ENCODE data around the gene ZBTB16.
A peak's percentile ranks its signal among the peaks of the same experiment; 100 is the strongest.

ZBTB16 gene

DNA sequence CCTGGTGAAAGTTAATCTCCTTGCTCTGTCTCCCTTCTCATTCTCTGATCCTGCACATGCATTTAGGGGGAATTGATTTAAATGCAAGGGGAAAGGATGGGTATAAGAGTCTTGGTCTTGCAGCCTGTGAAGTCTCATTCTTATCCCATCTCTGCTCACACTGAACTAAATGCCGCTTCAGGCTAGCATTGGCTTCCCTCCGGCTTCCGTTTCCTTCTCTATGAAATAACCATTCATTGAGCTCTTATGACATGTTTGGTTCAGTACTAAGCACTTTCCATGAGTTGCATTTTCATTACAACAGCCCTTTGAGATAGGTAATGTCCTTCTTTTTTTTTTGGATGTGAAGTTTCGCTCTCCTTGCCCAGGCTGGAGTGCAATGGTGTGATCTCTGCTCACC, 5.6 kb downstream of the ZBTB16 start:
- no peak for DNase-seq (ENCODE audit: low read depth)

DNA sequence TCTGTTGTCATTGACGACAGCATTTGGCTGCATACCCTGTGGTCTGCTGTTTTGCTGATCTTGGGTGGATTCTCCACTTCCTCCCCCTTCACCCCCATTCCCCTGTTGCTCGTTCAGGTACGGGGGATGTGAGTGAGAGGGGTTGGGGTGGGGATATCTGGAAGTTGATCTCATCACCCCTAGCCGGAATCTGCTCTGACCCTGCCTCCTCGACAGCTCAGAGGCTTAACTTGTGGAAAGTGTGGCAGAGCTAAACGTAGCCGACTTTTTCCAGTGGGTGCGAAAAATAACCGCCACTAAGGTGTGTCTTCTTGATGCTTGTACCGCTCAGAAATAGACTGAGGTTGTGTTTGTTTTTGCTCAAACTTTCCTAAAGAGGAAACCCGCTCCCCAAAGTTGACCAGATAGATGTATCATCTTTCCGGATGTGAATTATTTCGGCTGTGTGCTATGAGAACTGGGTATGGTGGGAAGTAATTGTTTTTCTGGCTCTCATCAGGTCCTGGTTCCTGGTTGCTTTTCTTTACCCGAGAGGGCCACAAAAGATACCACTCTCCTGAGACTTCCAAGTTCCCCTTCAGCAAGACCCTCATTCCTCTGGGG, 6.6 kb downstream of the ZBTB16 start:
- DNase-seq (ENCODE audit: low read depth): no peak

DNA sequence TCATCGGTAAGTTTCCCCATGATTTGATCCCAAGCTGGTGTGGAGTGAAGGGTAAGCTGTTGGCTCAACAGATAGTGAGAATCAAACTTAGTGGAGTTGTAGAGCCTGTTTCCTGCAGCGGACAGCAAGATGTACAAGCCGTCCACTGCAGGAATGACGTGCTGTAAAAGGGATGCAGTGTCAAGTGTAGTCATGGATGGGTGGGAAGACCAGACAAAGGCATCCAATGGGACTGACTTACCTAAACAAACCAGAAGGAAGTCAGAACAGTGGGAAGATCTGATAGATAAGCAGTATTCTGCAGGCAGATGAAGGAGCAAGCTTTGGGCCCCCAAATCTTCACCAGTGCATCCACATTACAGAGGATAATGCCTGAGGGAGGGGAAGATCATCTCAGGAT, 8.8 kb downstream of the ZBTB16 start:
- DNase-seq (ENCODE audit: low read depth): no peak

DNA sequence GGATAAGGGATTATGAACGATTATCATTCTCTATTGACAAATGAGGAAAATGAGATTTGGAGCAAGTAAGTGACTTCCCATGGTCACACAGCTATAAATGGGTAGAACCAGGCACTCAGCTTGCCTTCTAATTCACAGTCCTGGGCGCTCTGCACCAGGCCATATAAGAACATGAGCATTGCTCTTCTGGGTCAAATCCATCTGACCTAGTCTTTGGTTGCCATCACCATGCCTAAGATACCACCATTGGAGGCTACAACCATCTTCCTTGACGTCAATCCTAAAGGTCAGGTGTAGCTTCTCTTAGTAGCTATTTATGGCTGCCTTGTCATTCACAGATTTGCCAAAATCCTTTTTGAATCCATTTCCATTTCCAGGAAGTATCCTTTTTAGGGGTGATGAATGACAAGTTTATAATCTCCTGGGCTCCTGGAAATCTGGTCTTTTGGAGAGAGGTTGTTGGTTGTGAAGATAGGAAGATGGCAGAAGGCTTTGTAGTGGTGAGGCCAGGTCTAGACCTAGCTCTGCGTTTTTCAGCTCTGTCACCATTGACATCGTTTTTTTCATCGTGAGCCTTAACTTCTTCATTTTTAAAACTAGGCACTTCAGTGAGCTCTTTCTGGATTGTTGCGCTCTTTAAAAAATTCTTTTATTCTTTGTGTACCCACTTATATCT, 11.1 kb downstream of the ZBTB16 start:
- DNase-seq (ENCODE audit: low read depth): no peak

DNA sequence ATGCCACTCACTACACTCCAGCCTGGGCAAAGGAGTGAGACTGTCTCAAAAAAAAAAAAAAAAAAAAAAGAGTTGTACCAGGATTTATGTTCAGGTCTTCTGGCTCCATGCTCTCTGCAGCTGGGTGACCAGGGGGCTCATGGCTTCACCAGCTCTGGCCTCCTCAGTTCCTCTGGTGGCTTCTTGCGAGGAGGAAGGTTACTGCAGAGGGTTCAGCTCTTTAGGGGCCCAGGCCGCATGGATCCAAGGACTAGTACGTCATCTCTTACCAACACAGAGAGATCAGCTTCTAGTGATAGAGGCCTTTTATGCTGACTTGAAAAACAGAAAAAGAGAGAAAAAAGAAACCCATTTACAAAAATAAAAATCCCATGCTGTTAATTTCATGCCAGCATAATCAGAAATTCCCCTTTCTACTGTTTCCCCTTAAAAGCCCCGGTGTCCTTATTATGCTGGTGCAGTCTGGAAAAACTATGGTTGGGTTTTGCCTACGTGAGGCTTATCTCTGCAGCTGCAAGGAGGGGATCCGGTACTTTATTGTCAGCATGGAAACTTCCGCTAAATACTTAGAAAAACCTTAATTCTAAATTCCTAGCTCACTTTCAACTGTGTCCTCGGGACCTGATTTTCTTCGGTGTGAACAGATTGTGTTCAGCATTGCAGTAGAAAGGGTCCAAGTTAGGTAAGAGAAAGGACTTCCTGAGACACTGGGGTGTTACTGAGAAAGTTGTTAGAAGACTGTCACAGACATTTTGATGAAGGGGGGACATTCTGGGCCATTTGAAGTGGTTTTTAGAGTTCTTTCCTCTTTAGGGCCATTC, 13.7 kb downstream of the ZBTB16 start:
- no peak for DNase-seq (ENCODE audit: low read depth)

DNA sequence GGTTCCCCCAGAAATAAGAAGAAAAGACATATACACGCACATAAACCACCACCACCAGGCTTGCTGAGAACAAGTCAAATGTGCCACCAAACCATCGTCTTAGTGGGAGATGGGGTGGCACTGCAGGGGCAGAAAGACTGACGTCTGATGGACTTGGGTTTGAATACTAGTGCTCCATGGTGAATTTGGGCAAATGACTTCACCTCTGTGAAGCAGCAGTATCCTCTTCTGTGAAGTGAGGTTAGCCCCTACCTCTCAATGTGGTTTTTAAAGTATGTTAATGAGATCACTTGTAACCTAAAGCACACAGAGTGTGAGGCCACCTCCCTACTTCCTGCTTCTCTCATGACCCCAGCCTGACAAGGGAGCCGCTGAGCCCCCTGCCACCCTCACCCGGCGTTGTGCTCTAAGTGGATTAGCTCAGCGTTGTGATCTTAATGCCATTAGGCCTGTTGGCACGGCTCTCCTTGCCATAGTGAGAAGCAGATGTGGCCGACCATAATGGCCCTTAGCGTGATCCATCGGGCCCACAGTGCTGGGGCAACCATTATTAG, 14.4 kb downstream of the ZBTB16 start:
- no peak for DNase-seq (ENCODE audit: low read depth)

DNA sequence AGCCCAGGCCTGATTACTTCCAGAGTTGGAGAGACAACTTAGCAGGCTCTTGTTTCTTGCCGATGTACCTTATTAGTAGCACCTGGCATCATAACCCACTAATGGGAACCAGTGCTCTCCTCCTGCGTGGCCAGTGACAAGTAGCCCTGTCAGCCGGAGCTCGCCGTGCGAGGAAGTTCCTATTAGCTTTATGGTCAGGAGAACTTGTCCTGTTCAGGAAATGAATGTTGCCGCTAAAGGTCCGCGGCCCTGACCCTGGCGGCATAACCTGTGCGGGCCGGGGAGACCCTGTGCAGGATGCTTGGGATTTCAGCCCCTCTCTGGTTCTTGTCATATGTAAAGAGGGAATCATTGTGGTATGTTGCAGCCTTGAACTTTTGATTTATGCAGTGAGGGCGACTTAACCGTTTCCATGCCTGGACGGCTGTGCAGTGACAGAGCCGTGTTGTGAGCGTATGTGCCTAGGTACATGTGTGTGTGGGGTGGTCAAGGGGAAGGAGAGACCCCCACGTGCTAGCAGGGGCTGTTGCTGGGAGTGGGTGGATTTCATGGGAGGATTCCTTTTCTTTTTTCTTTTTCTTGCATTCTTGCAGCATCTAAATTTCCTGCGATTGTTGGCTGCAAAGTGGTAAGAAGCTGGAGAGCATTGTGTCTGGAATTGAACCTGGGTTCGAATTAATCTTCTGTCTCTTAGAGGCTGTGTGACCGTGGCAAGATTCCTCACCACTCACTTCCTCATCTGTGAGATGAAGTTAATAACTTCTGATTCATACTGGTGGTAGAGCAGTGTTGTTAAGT, 15.2 kb downstream of the ZBTB16 start:
- no peak for DNase-seq (ENCODE audit: low read depth)

DNA sequence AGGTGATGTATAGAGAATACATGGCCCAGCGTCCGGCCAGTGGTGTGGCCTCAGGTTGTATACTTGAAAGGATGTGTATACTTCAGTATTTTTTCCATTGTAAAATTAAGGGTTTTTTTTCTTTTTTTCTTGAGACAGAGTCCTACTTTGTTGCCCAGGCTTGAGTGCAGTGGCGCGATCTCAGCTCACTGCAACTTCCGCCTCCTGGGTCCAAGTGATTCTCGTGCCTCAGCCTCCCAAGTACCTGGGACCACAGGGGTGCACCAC, 15.8 kb downstream of the ZBTB16 start:
- DNase-seq (ENCODE audit: low read depth): no peak

DNA sequence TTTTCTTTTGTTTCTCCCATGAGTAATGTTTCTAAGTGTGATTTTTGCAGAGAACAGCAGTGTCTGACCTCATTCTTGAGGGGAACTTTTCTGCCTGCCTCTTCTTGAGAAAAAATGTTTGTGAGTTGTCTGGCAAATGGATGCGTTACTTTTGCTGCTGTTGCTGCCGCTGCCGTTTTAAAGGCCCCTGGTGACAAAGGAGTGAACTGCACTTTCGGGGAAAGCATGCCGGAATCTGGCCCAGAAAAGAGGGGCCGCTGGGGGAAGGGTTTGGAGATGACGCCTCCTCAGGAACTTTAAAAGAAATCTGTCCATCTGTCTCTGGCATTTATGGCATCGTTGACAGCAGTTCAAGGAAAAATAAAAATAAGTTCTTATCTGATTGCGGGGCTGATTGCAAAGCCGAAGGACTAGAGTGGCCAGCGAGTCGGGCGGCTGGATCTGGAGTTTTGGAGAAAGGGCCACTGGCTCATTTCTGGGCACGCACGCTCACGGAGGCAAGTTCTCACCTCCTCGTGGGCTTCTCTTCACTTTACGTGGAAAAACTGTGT, 16.5 kb downstream of the ZBTB16 start:
- DNase-seq (ENCODE audit: low read depth): peak; percentile 32

DNA sequence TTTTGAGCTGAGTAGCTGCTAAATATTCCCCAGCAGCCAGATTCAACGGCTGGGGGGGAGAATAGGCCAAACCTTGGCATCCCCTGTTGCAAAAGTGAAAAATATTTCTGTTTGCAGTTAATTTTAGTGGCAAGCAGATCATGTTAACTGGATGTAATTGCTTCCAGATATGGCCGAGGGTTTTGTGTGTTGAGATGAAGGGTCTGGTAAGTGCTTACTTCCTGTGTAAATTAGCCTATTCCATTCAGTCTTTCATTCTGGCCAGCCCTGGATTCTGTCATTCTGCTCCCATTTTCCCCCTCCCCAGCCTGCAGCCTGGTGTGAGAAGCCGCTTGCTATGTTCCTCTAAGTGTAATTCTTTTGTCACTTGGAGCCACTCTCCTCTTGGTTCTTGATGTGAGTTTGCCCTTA, 17.4 kb downstream of the ZBTB16 start:
- DNase-seq (ENCODE audit: low read depth): no peak

DNA sequence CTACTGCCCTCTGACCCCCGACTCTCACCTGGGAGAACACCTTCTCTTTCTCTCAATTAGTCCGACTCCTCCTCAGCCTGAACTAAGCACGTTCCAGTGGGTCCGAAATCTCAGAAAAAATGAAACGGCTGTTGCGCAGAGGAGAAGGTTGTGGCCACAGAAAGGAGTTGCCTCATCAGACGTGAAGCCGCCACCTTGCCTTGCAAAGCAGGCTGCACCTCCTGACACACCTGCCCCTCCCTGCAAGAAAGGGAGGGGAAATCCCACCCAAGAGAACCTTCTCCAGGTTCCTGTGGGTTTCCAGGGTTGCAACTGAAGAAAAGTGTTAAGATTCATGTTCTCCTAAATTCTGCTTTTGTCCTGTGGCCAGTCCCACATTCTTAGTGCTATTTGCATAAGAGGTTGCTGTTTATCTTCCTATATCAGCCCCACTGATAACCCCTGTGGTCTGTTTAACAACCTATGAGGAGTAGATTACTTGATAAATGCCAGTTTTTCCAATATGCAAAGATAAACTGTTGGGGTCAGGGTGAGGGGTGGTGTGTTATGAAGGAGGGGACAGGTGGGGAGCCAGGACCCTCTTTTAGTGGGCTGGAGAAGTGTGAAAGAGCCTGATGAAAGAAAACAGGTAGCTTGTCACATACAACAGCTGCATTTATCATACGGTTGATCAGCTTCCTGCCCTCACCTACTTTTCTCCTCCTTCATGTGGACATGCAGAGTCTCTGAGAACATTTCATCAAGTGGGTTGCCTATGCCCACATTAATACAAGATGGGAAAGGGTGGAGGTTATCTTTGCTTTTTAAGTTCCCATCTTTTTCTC, 18.2 kb downstream of the ZBTB16 start:
- DNase-seq (ENCODE audit: low read depth): no peak

DNA sequence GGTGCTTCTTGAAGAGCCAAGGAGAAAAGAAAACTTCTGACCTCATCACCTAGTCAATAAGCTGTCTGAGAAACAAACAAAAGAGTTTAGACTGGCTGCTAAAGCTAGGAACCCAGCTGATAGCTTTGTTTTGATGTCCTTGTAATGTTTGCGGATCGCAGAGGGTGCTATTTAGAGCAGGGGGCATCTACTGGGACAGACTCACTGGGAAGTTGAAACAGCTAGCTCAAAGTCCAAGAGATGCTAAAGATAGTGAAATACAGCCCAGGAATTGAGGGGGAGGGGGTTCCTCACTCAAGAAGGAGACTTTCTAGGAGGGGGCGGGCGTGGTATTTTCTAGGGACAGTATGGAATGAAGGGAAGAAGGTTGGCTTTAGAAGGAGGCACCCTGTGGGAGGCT, 18.9 kb downstream of the ZBTB16 start:
- DNase-seq (ENCODE audit: low read depth): no peak

DNA sequence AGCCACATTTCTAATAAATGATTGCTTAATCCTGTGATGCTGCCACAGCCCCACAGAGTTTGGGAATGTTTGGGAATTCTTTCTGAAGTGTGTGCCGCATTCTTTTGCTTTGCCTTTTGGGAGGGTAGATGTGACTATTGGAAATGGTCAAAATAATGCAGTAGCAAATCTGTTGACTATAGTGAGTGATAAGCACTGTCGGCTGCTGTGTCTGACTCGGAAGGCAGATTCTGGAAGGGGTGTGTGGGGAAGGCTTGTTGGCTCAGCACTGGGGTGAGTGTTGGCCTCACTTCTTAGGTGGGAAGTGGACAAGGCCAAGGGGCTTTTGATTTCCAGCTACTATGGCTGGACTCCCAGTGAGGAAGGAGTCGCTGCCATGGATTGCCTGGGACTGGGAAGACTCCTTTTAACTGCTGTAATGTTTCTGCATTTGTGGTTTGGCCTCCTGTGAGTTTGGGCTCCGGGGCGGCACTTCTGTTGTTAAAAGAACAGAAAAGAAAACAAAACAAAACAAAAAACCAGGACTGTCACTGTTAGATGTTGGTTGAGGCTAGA, 20.1 kb downstream of the ZBTB16 start:
- no peak for DNase-seq (ENCODE audit: low read depth)

DNA sequence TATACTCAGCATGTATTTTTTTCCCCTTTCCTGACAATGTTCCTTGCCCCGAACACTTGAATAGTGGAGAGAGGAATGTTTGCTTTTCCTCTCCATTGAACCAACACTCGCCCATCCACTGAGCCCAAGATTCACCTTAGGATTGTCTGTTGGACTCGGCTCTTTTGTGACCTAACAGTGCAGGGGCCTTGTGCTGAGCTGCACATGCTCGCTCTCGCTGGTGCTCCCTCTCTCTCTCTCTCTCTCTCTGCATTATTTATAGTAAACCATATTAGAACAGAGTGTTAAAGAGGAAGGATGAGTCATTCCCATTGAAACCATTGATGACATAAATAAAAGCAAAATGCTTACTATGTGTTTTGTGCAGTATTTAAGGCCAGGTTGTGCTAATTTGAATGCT, 20.7 kb downstream of the ZBTB16 start:
- DNase-seq (ENCODE audit: low read depth): no peak

DNA sequence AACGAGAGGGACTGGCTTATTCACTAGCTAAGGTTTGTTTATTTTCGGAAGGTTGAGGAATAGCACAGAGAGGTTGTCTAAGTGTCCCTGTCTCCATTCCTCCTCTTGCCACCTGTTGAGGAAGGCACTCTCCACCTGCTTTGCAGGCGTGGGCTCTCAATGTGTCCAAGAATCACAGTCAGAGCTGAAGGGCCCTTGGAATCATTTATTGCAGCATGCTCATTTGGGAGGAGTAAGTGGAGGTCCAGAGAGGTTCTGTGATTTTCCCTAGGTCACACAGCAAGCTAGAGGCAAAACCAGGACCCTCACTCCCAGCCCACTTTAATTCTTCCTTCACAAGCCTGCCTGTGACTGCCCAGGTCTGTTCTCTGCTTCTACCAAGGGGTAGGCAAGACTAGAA, 21.3 kb downstream of the ZBTB16 start:
- DNase-seq (ENCODE audit: low read depth): no peak

DNA sequence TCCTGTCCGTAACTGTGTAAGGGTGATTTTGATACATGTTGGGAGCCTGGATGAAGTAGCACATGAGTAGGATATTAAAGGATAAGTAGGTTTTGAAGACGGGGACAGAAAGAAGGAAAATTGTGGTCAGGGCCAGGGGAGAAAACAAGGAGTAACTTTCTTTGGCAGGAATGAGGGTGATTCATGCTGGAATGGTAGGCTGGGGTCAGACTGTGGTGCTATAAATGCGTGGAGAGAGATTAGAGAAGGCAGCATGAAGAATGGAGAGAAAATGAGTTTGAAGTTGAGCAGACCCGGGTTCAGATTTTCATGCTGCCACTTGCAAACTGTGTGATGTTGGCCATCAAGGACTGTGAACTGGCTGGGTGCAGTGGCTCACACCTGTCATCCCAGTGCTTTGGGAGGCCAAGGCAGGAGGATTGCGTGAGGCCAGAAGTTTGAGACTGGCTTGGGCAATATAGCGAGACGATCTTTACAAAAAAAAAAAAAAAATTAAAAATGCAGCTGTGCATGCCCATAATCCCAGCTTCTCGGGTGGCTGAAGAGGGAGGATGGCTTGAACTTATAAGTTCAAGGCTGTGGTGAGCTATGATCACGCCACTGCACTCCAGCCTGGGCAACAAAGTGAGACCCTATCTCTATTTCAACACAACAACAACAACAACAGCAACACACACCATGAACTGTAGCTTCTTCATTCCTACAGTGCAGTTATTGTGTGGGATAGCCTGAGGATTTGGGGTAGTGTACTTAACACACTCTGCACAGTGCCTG, 22.3 kb downstream of the ZBTB16 start:
- no peak for DNase-seq (ENCODE audit: low read depth)

DNA sequence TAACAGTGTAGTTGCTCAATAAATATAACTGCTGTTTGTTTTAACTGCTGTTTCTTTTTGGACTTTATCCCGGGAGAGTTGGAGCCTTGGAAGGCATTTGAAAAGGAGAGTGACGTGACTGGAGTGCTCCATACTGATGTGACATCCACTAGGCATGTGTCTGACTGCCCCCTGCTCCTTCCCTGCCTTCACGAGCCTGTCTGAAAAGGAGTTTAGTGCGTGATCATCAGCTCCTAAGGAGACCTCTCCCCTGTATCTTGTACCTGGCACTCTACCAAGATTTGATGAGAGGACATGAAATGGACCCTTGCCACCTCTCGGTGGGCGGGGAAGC, 22.9 kb downstream of the ZBTB16 start:
- DNase-seq (ENCODE audit: low read depth): no peak

DNA sequence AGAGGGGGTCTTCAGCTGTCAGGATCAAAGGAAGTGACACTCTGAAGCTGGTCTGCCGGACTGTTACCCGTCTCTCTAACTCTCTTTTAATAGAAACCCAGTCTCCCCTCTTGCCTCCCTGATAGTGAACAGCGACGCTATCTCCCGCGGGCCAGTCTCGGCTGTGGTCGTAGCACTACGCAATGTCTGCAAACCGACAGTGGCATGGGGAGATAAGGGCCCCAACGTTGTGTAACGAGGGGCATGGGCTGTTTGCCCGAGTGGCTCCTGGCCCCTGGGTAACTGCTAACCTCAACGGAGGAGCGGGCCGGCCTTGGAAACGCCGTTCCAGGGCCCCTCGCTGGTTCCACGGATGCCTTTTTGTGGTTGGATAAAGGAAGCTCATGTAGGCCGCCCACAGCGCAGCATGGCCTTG, 23.3 kb downstream of the ZBTB16 start:
- no peak for DNase-seq (ENCODE audit: low read depth)

DNA sequence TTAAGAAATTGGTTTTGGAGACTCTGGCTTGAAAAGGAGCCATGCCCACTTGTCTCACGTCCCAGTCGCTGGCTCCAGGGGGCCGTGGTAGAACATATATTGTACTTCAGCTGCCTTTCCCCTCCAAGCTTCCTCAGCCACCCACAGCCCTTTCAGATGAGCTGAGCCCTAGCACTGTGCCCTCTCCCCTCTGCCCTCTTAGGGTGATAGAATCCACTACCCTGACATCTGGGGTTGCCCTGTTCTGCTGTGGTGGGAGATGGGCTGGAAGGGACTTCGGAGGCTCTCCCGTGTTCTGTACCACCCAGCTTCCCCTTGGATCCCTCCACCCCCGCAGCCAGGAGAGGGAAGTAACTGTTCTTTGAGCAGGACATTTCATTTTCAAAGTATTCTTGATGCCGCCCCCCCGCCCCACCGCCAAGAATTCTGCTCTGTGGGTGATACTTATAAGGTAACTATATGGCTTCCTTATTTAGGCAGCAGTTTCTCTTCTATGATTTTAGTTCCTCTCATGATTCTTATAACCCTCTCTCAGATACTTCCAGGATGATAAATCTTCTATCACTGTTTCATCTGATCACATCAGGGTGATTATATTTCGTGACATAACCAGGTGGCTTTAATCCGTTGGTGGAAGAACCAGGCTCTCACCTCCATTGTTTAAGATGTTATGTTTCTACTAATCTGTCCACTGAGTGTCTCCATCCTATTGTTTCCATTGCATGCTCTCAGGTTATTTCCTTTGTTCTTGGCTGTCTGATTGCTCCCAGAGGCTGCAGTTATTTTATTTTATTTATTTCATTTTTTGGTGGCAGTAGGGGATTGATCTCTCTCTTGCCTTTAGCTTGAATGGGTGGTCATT, 24.1 kb downstream of the ZBTB16 start:
- no peak for DNase-seq (ENCODE audit: low read depth)
